PC-3 (cell line): ENCODE measurements around the gene NABP1. TPM values are rescaled to one million over a fixed set of nuclear protein-coding genes. Genes with fewer than 3 reads are reported as not detected.
A peak's percentile ranks its signal among the peaks of the same experiment; 100 is the strongest.

Experiments used
- ATAC-seq: fragments of 200-7000 bp; cut with Tn5 transposase; 2 replicates; pipeline ENCODE4 v1.9.1; 2020; ENCODE audit warnings: mild to moderate bottlenecking, moderate library complexity
- BruUV-seq: library from RNA; stranded (reverse); fragments of 400-500 nt; replicated peaks from 2 replicates; lab custom pipeline; 2021; lab: Mats Ljungman, UMichigan
- CTCF ChIA-PET: fragments of 300-600 bp; sonication (Branson Sonifier 250); formaldehyde crosslinking; loops from one replicate; lab custom pipeline; 2022; ENCODE audit warnings: antibody characterized with exemption; lab: Charles Lee
- POLR2A ChIA-PET: fragments of 300-600 bp; sonication (Branson Sonifier 250); formaldehyde crosslinking; loops from one replicate; lab custom pipeline; 2022; ENCODE audit warnings: antibody characterized with exemption; ENCODE audit not compliant: unreplicated experiment; lab: Charles Lee
- DNase-seq: peaks from one replicate; pipeline ENCODE4 v3.0.0-alpha.2; 2015
- H2AFZ ChIP-seq: fragments of 300-600 bp; sonication (generic); 2 replicates; pipeline ENCODE4 v1.6.0; 2016; ENCODE audit warnings: antibody characterized with exemption, low read length
- H3F3A ChIP-seq: fragments of 300-600 bp; sonication (generic); one replicate; pipeline ENCODE4 v1.6.0; 2017; ENCODE audit warnings: antibody characterized with exemption, low read length, control low read depth, mild to moderate bottlenecking; ENCODE audit not compliant: unreplicated experiment
- H3K27ac ChIP-seq: fragments of 300-600 bp; sonication (generic); 2 replicates; pipeline ENCODE4 v1.5.1; 2016; ENCODE audit warnings: mild to moderate bottlenecking, low read length
- H3K27me3 ChIP-seq: fragments of 300-600 bp; sonication (generic); 2 replicates; pipeline ENCODE4 v1.6.1; 2016; ENCODE audit warnings: low read length, mixed read lengths
- H3K36me3 ChIP-seq: fragments of 300-600 bp; sonication (generic); 2 replicates; pipeline ENCODE4 v1.6.1; 2016; ENCODE audit warnings: low read depth, mixed run types, low read length, mixed read lengths
- H3K4me1 ChIP-seq: fragments of 300-600 bp; sonication (generic); 2 replicates; pipeline ENCODE4 v1.5.1; 2016; ENCODE audit warnings: low read length; ENCODE audit not compliant: insufficient read depth
- H3K4me2 ChIP-seq: fragments of 300-600 bp; sonication (generic); 2 replicates; pipeline ENCODE4 v1.6.0; 2016; ENCODE audit warnings: low read length
- H3K4me3 ChIP-seq: fragments of 300-600 bp; sonication (generic); 2 replicates; pipeline ENCODE4 v1.5.1; 2016; ENCODE audit warnings: mild to moderate bottlenecking, low read length, mixed read lengths
- H3K79me2 ChIP-seq: fragments of 300-600 bp; sonication (generic); 2 replicates; pipeline ENCODE4 v1.6.1; 2017; ENCODE audit warnings: low read length, mixed read lengths
- H3K9ac ChIP-seq: fragments of 300-600 bp; sonication (generic); 2 replicates; pipeline ENCODE4 v1.6.0; 2016; ENCODE audit warnings: mild to moderate bottlenecking, low read length
- H3K9me2 ChIP-seq: fragments of 300-600 bp; sonication (generic); replicated peaks from 2 replicates; pipeline ENCODE4 v1.6.1; 2016; ENCODE audit warnings: mixed run types, low read length, mixed read lengths
- H3K9me3 ChIP-seq: fragments of 300-600 bp; sonication (generic); 2 replicates; pipeline ENCODE4 v1.6.1; 2016; ENCODE audit warnings: low read length, mixed read lengths
- H4K20me1 ChIP-seq: fragments of 300-600 bp; sonication (generic); 2 replicates; pipeline ENCODE4 v1.6.1; 2016; ENCODE audit warnings: low read length, mixed read lengths
- CTCF ChIP-seq: fragments of 300-600 bp; sonication (generic); conservative IDR thresholded peaks from 2 replicates; pipeline ENCODE4 v1.5.1; 2017; ENCODE audit warnings: antibody characterized with exemption, low read depth, mild to moderate bottlenecking, low read length
- EZH2 ChIP-seq: fragments of 300-600 bp; sonication (generic); IDR thresholded peaks from one replicate; pipeline ENCODE4 v1.6.1; 2017; ENCODE audit warnings: antibody characterized with exemption, mild to moderate bottlenecking, low read length; ENCODE audit not compliant: unreplicated experiment
- EZH2phosphoT487 ChIP-seq: fragments of 300-600 bp; sonication (generic); IDR thresholded peaks from 2 replicates; pipeline ENCODE4 v1.6.1; 2018; ENCODE audit warnings: mild to moderate bottlenecking, antibody characterized with exemption, low read length, borderline replicate concordance
- intact Hi-C: fragments of 100-400 bp; cut with micrococcal nuclease; formaldehyde crosslinking; loops from 2 replicates; pipeline ENCODE4 v1.9.0; 2023
- total RNA-seq: library from RNA; depleted of rRNA; stranded (reverse); fragments of >200 nt; gene quantifications from 2 replicates; pipeline ENCODE4 v1.2.3, GENCODE V29; 2014

NABP1 gene
- total RNA-seq, 1 experiment from 2014 or later = 56.8 TPM

- no peaks in the 10 kb centered on the region for H3K9me2 ChIP-seq
- TF ChIP-seq EZH2phosphoT487 (no peak), CTCF (no peak), EZH2 (no peak)
- peaks cover 9% of the 10 kb centered on the region; the same call in 1 of the 2 replicates for H4K20me1 ChIP-seq
- H3F3A ChIP-seq = peaks cover 8% of the 10 kb centered on the region
- ChIA-PET CTCF (interaction anchor here (0.6 kb wide), 1 partner anchor 118 kb away, joined by 4 read pairs; no protein-coding TSS in a partner anchor), POLR2A (interaction anchor here (0.5 to 1.0 kb wide), 6 partner anchors 11 to 989 kb away, joined by 3 to 8 read pairs (median 4); partner anchors contain the start of gene NABP1)
- no peak overlapping the region for H3K9ac ChIP-seq
- no peaks in the 10 kb centered on the region for H3K27me3 ChIP-seq
- peaks cover 20% of the 10 kb centered on the region for H3K79me2 ChIP-seq
- DNase-seq (peak; percentile 90), ATAC-seq (peak; percentile 68)
- H3K9me3 ChIP-seq = no peaks in the 10 kb centered on the region
- intact Hi-C loops = loop anchor here (1.0 to 10.0 kb wide), 2 partner anchors 9 to 514 kb away; no protein-coding TSS in a partner anchor
- H3K36me3 ChIP-seq = peaks cover 44% of the 10 kb centered on the region
- H3K4me3 ChIP-seq = no peak overlapping the region
- H3K27ac ChIP-seq = peak overlapping the region; percentile 22
- BruUV-seq = TSS peak; percentile 95
- H3K4me2 ChIP-seq = peak overlapping the region; percentile 41
- H3K4me1 ChIP-seq = peaks cover 70% of the 10 kb centered on the region
- no peak overlapping the region for H2AFZ ChIP-seq
These were observed 11.2 kb downstream of the NABP1 start for GRCh38 chr2:191688934-191689695.

GRCh38 chr2:191690327-191690726 is 12.4 kb downstream of the NABP1 start:
- peak overlapping the region; percentile 41; the same call in 1 of the 2 replicates for H3K4me2 ChIP-seq
- H3K9me2 ChIP-seq = no peaks in the 10 kb centered on the region
- no peak for TF ChIP-seq EZH2phosphoT487
- peak overlapping the region; percentile 26 for H3K27ac ChIP-seq
- peaks cover 8% of the 10 kb centered on the region for H3K79me2 ChIP-seq
- no TSS peak for BruUV-seq
- H3K36me3 ChIP-seq = peaks cover 31% of the 10 kb centered on the region
- no peak overlapping the region for H3K4me3 ChIP-seq
- ATAC-seq = no peak
- no peaks in the 10 kb centered on the region for H3K27me3 ChIP-seq
- H3K9me3 ChIP-seq = no peaks in the 10 kb centered on the region
- ChIA-PET CTCF (no interaction called here), POLR2A (no interaction called here)
- intact Hi-C loops = loop anchor here (2.0 to 5.0 kb wide), 2 partner anchors 38 to 177 kb away; no protein-coding TSS in a partner anchor
- peaks cover 58% of the 10 kb centered on the region for H3K4me1 ChIP-seq
- peaks cover 8% of the 10 kb centered on the region for H3F3A ChIP-seq
- no peak overlapping the region for H3K9ac ChIP-seq
- H4K20me1 ChIP-seq = peaks cover 9% of the 10 kb centered on the region; the same call in 1 of the 2 replicates
- no peak overlapping the region for H2AFZ ChIP-seq
- peak; percentile 37 for DNase-seq

- Histone ChIP-seq H4K20me1 (0 out of 2 replicates have a peak, but pooled peaks cover under 1% of the 10 kb centered on the region), H3K9me2 (no peaks in the 10 kb centered on the region), H3K79me2 (no peaks in the 10 kb centered on the region), H3K4me2 (no peak overlapping the region), H3K27ac (peak overlapping the region; percentile 26), H3K4me1 (peaks cover 49% of the 10 kb centered on the region), H3K27me3 (no peaks in the 10 kb centered on the region), H2AFZ (no peak overlapping the region), H3K9me3 (no peaks in the 10 kb centered on the region), H3K4me3 (no peak overlapping the region), H3K36me3 (peaks cover 23% of the 10 kb centered on the region), H3K9ac (no peak overlapping the region), H3F3A (peaks cover 8% of the 10 kb centered on the region)
- intact Hi-C loops = loop anchor here (1.0 to 5.0 kb wide), 5 partner anchors 38 to 176 kb away; no protein-coding TSS in a partner anchor
- no TSS peak for BruUV-seq
- ChIA-PET POLR2A (no interaction called here), CTCF (interaction anchor here (0.6 kb wide), 1 partner anchor 54 kb away, joined by 4 read pairs; no protein-coding TSS in a partner anchor)
- TF ChIP-seq EZH2phosphoT487 = no peak
- TF ChIP-seq CTCF = peak; percentile 93
- no peak for TF ChIP-seq EZH2
- ATAC-seq (peak; percentile 45), DNase-seq (peak; percentile 92)
These were observed 13.2 kb downstream of the NABP1 start for GRCh38 chr2:191691016-191691735.
